Ramos (cell line): ENCODE results near the gene ADAMTS18.

Experiments
- in situ Hi-C: fragments of 300-500 bp; cut with MboI; formaldehyde crosslinking; loops from one replicate; pipeline ENCODE4 v1.14.3; 2022; ENCODE audit warnings: low sequenced_read_pairs; ENCODE audit not compliant: unreplicated experiment

ADAMTS18 gene

DNA sequence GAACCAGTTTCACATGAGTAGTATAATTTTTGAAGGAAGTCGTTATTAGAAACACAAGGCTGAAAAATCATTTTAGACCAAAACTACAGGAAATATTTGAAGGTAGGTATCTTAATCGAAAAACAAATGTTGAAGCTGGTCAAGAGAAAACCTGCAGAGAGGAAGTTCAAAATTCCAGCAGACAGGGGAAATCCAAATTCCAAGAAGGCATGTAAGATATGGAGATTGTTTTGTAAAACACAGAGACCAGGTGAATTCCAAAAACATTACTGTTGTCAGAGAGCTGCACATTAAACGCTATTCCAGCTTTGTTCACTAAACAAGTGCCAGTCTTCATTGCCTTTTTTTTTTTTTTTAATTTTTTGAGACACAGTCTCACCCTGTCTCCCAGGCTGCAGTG lies 38.4 kb downstream of the ADAMTS18 start:
- in situ Hi-C loops: no loop called here

DNA sequence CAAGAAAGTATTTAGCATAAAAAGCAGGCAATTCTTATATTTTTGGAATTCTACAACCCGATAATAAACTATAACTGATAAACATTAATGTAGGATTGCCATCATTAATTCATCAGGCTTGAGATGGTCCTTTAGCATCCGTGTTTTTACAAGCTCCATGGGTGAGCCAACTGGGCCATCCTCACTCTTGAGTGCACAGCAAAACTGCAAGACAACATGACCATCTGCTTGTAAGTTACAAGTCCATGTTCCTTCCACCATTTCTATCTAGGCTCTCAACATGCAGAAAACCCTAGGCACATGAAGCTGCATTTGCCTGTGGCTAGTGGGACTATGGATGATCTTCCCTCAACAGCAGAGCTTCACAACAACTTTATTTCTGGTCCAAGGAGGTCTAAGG lies 40.1 kb downstream of the ADAMTS18 start:
- in situ Hi-C loops: no loop called here

DNA sequence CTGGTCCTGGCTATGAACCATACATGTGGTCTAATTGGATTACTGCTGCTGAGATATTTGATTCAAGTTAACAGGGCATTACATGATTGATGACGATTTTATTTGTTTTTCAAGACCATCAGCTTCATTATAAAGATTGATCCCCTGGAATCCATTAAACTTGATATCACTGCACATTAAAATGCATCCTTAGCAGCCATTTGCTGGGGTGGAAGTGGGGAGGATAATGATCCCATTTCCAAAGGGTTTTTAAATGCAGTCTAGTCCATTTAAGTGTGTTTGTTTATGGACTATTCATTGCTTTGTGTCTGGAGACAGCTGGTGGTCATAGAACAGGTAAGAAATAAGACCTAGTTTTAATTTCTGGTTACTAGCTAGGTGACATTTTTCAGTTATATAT lies 40.9 kb downstream of the ADAMTS18 start:
- in situ Hi-C loops: no loop called here

DNA sequence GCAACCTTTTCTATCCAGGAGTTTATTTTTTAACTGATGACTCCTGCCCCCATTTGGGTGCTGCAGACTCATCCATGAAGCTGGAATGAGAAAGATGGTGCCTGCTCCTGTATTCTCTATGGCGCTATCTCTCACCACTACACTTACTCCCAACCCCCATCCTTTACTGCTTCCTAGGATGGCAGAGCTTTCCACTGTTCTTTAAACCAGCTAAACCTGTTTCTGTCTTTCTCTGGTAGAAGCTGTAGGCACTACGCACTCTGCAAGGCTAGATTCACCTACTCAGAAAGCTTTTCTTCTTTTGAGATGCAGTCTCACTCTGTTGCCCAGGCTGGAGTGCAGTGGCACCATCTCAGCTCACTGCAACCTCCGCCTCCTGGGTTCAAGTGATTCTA lies 47.0 kb downstream of the ADAMTS18 start:
- in situ Hi-C loops: no loop called here

DNA sequence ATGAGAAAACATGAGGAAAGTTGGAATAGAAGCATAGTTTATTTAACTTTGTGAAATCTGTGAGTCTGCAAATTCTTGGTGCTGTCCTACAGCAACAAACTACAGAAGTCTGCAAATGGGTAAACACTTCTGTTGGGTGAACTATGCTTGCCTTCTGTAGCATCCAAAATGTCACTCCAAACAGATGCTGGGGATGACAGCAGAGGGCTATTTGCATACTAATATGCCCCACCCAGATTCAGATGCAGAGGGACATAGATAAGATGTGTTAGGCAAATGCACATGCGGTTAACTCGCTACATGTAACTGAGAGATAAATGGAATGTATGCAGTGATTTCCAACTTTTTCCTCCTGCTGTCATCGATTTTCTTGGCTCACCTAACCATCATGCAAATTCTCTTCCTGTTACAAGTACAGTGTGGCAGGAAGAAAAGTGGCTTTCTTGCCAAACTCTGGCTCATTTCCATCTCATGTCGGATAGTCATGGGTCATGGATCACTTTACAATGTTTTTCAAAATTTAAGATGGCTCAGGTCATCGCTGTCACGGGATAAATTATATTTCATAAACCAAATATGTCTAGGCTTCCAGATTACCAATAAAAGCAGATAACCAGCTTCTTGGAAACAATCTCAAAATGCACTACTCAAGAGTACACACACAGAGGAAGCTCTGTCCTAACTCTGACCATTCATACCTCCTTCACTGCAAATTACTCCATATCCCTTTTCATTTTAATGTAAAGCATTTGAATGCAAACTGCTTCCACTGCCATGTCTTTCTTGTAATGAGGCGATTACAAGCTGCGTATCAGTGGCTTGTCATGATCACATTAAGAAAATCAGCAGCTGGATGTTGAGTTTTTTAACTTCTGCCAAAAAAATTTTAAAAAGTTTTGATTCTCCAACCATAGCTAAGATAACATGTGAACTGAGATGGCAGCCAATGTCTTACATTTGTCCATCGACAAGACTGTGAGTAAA lies 47.7 kb downstream of the ADAMTS18 start:
- in situ Hi-C loops: no loop called here

DNA sequence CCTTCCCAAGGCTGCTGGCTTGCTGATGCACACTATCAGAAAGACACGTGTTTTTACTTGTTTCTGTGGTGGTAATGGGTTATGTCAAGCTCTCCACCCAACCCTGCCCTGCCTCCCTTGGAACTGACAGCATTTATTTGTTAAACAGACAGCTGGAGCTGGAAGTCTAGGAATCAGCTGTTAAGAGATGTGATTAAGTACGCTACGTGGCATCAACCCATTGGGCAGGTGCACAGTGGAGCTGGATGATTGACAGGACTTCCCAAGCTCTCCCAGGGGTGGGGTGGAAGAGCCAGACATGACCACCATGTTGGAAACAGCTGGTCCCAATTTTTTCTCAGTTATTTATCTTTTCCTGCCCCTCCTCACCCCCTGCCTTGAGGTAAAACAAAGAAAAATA lies 49.4 kb downstream of the ADAMTS18 start:
- in situ Hi-C loops: no loop called here

DNA sequence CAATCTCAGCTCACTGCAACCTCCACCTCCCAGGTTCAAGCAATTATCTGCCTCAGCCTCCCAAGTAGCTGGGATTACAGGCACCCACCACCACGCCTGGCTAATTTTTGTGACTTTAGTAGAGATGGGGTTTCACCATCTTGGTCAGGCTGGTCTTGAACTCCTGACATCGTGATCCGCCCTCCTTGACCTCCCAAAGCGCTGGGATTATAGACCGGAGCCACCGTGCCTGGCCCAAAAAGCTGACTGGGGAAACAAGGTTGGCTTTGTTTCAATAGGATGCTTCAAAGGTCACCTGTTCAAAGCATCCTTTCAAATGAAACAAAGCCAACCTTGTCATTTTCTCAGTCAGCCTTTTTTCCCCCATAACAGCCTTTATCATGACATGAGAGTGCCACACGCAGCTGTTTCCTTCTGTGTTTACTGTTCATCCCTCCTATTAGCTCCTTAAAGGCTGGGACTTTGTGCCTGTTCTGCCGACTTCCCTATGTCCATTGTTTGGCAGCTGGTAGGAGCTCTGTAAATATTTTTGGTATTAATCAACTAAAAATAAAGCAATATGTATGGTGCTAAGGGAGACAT lies 51.1 kb downstream of the ADAMTS18 start:
- in situ Hi-C loops: no loop called here

DNA sequence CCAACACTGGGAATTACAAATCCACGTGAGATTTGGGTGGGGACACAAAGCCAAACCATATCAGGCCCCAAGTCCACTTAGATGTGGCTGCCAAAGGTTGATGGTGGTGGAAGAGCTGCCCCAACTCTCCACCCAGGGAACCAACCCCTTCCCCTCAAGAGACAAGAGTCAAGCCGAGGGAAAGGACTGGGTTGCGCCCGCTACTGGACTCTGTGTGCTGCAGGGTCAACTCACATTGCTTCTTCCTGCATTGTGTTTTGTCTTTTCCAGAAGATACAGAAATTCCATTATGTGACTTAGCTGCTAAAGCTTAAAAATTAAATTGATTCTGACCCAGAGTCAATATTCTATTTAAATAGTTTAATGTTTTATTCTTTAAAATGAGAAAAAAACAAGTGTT lies 58.5 kb downstream of the ADAMTS18 start:
- in situ Hi-C loops: loop anchor here (5.0 kb wide), 1 partner anchor 139 kb away; no protein-coding TSS in a partner anchor

DNA sequence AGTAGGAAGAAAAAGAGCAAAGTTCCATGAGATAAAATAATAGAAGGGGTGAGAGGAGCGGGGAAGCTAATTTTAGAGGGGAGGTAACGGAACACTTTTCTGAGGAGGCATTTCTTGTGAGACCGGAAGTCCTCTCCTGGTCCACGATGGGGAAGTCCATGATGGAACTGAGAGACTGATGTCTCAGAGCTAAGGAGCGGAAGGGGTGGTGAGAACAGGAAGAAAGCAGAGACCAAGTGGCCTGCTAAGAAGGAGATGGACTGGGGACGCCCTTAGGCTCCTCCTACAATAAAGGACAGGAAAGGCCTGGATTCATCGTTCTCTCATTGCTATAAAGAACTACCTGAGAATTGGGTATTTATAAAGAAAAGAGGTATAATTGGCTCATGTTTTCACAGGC lies 59.4 kb downstream of the ADAMTS18 start:
- in situ Hi-C loops: loop anchor here (5.0 kb wide), 1 partner anchor 138 kb away; no protein-coding TSS in a partner anchor

DNA sequence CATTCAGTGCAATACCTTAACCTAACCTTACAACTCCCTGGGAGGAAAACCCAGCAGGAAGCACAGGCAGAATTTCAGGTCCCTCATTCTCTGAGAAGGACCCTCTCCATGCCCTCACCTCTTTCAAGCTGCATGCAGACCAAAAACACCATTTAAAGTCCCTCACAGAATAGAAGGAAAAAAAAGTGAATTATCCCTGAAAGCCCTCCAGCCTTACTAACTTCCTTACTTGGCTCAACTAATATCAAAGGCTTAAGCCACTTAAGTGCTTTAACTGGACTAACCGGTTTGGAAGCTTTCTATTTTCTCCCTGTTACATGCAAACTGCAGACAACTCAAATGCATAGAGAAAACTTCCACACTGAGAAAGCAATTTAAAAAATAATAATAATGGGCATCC lies 60.5 kb downstream of the ADAMTS18 start:
- in situ Hi-C loops: no loop called here

DNA sequence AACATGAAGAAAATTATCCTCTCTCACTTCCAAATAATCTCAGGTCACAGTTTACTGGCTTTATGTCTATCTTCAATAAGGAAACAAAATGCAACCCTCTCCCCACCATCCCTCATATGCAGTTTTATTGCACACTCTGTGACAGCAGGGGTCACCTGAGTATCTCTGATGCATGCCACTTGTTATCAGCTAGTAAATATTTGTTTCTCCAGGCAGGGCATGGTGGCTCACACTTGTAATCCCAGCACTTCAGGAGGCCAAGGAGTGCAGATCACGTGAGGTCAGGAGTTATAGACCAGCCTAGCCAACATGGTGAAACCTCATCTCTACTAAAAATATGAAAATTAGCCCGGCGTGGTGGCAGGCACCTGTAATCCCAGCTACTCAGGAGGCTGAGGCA lies 61.1 kb downstream of the ADAMTS18 start:
- in situ Hi-C loops: no loop called here

DNA sequence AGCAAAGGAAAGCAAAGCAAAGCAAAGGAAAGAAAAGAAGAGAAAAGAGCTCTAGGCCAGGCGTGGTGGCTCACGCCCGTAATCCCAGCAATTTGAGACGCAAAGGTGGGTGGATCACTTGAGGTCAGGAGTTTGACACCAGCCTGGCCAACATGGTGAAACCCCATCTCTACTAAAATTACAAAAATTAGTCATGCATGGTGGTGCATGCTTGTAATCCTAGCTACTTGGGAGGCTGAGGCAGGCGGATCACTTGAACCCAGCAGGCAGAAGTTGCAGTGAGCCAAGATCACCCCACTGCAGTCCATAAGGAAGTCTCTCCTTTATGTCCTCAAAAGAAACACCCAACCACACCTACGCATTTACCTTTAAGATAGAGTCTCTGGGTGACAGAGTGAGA lies 70.1 kb downstream of the ADAMTS18 start:
- in situ Hi-C loops: loop anchor here (10.0 kb wide), 1 partner anchor 220 kb away; no protein-coding TSS in a partner anchor

DNA sequence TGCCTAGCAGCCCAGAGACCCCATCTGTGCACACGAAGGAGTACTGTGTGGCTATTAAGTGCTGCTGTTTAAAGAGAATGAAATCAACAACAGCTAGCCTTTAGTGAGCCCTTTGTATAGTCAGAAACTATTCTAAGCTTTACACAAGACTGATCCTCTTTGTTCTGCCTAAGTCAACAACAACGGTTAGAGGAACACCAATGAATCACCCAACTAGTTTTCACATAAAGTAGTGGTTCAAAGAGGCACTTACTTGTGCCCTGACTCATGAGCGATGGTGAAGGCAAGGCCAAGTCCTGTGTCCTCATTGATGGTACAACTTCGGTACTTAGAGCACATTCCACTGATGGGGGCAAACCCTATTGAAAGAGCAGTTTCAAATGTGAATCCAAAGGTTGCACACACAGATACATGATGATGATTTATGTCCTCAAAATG lies 75.8 kb downstream of the ADAMTS18 start:
- in situ Hi-C loops: no loop called here

DNA sequence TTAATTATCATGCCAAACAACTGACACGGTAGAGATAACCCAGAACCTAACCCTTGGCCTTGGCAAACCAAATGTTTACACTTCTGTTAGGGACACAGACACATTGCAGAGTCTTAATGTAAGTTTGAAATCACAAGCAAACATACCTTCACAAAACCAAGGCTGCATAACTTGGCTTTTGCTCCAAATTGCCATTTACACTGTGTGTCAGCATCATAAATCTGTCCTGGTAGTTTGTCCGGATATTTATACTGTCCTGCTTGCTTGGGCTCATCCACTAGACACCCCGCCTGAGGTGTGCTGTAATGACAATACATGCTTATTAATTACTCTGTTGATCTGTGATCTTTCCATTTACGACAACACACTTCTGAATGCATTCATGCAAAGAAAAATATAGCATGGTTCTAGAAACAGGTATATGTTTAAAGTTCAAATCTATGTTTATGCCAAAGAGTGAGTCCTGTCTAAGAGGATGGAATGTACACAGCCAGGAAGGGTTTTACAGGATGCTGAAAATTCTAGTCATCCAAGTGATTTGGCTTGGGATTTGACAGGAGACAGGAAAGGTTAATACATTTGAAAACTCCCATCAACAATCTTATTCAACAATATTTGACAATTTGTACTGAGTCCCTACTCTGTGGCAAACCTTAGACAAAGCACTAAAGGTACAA lies 81.1 kb downstream of the ADAMTS18 start:
- in situ Hi-C loops: no loop called here

DNA sequence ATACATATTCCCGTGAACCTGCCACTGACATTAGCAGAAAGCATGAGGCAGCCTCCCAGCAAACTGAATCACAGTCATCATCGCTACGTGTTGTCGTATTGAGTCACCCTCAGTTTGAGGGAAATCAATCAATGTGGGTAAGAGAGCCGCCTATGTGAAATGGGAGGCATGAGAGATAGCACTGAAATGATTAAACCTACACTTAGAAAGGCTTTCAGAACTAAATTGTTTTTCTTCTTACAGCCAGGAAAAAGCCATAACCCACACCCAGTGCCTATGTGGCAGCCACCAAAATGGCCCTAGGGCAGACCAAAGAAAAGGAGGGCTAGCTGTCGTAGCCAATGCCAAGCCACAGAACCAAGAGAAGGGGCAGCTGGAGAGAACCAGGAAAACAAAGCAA lies 90.5 kb downstream of the ADAMTS18 start:
- in situ Hi-C loops: no loop called here

DNA sequence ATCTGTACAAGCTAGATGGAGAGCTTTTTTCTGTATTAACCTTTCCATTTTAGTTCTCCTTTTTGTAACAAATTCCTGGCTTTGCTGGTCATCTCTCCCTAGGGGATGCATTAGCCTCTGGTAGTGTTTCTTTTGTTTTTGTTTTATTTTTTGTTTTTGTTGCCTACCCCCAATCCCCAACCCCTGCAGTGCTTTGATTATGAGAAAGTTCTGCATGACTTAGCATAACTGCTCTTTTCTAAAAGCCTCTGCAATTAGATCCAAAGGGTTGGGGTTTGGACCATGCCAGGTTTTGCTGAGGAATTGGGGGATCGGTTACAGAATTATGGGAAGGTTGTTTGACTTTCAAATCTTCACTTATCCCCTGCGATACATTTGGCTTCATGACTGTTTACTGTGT lies 98.2 kb downstream of the ADAMTS18 start:
- in situ Hi-C loops: no loop called here

DNA sequence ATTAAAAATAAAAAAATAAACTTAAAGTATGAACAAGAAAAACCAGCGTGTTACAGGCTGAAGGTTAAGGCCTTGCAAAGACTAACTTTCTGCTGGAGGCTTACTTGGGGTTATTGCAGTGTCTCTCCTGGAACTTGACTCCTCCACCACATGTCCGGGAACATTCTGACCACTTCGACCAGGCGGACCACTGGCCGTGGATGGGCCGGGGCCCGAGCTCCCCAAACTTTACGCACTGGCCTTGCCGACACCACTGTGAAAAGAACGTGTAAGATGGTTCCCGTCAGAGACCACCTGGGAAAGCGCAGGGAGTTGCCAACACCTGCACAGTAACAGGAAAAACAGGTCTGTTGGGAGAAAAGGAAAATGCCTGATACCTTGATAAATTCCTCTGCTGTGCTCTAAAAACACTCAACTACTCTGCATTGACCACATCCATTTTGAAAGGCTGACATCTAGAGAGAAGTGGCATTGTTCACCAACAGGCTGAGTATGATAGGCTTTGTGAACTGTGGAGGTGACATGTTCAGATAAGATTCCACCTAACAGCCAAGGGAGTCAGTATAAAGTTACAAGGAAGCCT lies 99.1 kb downstream of the ADAMTS18 start:
- in situ Hi-C loops: no loop called here

DNA sequence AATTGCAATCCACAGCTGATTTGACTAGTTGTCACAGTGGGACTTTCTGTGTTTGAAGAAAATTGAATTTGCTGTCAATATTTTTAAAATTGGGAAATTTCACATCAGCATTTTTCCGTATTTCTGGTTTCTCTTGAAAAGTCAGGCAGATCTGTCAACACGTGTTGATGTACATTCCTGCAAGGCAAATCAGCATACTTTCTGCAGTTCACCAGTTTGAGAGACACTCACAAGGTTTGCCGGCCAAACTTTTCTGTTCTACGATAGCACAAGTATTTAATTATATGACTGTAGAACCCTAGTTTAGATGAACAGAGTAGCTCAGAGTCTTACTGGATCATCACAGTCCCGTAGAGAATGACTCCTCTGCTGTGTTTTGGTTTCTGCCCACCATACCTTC lies 102.0 kb downstream of the ADAMTS18 start:
- in situ Hi-C loops: no loop called here

DNA sequence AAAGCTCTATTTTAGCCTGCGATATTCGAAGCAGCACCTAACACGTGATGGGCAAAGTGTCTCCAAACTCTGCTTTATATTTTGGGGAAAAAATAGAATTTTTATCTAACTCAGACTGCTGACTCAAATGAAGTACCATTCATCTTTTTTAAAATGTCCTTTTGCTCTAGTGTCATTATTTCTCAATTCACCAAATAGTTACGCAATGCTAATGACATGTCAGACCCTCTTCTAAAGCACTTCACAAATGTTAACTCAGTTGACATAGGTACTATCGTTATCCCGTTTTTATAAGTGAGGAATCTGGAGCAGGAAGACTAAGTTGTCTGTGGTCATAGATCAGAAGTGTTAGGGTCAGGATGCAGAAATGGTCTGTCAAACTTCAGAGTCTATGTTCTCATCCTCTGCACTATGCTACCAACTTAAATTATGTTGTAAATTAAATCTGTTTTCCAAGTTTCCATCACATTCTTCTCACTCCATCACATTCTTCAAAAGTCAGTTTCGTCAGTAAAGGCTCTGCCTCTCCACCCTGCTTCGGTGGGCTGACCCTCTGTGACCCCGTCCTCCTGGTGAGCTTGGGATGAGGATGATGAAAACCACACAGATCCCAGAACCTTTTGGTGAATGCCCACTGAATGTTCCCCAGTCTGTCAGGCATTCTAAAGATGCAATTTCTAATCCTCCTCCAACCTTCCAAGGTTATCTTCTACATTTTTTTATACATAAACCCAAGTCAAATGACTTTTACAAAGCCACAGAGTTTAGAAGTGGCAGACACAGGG lies 102.8 kb downstream of the ADAMTS18 start:
- in situ Hi-C loops: no loop called here

DNA sequence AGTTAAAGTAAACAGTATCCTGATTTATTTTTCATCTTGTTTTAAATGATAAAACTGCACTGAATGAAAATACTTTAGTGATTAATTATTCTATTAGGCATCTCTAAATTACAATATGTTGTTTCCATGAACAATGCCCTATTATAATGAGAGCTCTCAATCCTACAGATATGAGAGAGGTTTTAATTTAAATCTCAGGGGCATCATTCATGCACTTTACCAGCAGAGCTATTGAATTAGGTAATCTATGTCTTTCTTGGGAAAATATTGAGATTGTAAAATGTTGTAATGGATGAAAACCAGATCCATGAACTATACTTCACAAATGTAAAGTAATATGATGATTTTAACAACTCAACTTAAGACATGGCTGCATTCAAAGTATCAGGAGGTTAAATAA lies 103.8 kb downstream of the ADAMTS18 start:
- in situ Hi-C loops: no loop called here
